RWPE1 (cell line): ENCODE results near the gene EIF2AK2.

Experiments
- CTCF ChIA-PET: fragments of 350-600 bp; sonication (Branson Sonifier 250); formaldehyde crosslinking; extraction: SDS; loops from one replicate; lab custom pipeline; 2021; lab: Yijun Ruan, JAX
- POLR2A ChIA-PET: fragments of 400-600 bp; formaldehyde crosslinking; extraction: SDS; loops from one replicate; lab custom pipeline; 2020; ENCODE audit warnings: antibody characterized with exemption; ENCODE audit not compliant: low non-redundant PET; lab: Yijun Ruan, JAX
- DNase-seq: peaks from one replicate; pipeline ENCODE4 v3.0.0; 2012; ENCODE audit warnings: low spot score
- H3K27ac ChIP-seq: fragments of 450-650 bp; 2 replicates; pipeline ENCODE4 v1.5.1; 2017
- CTCF ChIP-seq: fragments of 450-650 bp; conservative IDR thresholded peaks from 2 replicates; pipeline ENCODE4 v1.5.1; 2017; ENCODE audit warnings: low read depth, mild to moderate bottlenecking

EIF2AK2 gene

GRCh38 chr2:37171624-37171950 is 14.8 kb upstream of the EIF2AK2 start:
- ChIA-PET POLR2A (no interaction called here), CTCF (no interaction called here)
- H3K27ac ChIP-seq = no peak overlapping the region
- no peak for TF ChIP-seq CTCF
- DNase-seq = no peak

- ChIA-PET CTCF (interaction anchor here (0.5 to 0.7 kb wide), 5 partner anchors 11 to 1400 kb away, joined by 3 to 5 read pairs (median 3); no protein-coding TSS in a partner anchor), POLR2A (no interaction called here)
- peak; percentile 68 for TF ChIP-seq CTCF
- peak; percentile 66 for DNase-seq
- H3K27ac ChIP-seq = no peak overlapping the region
These were observed 11.6 kb upstream of the EIF2AK2 start for GRCh38 chr2:37168217-37168981.

- ChIA-PET POLR2A (no interaction called here), CTCF (interaction anchor here (0.5 to 0.7 kb wide), 2 partner anchors 14 to 1399 kb away, joined by 3 to 5 read pairs; no protein-coding TSS in a partner anchor)
- H3K27ac ChIP-seq = no peak overlapping the region
- no peak for DNase-seq
- no peak for TF ChIP-seq CTCF
These were observed 10.9 kb upstream of the EIF2AK2 start for GRCh38 chr2:37167636-37168180.

- DNase-seq = no peak
- H3K27ac ChIP-seq = no peak overlapping the region
- TF ChIP-seq CTCF = no peak
- POLR2A ChIA-PET = no interaction called here
- CTCF ChIA-PET = no interaction called here
These were observed 8.0 kb upstream of the EIF2AK2 start for GRCh38 chr2:37164757-37165156.

DNA sequence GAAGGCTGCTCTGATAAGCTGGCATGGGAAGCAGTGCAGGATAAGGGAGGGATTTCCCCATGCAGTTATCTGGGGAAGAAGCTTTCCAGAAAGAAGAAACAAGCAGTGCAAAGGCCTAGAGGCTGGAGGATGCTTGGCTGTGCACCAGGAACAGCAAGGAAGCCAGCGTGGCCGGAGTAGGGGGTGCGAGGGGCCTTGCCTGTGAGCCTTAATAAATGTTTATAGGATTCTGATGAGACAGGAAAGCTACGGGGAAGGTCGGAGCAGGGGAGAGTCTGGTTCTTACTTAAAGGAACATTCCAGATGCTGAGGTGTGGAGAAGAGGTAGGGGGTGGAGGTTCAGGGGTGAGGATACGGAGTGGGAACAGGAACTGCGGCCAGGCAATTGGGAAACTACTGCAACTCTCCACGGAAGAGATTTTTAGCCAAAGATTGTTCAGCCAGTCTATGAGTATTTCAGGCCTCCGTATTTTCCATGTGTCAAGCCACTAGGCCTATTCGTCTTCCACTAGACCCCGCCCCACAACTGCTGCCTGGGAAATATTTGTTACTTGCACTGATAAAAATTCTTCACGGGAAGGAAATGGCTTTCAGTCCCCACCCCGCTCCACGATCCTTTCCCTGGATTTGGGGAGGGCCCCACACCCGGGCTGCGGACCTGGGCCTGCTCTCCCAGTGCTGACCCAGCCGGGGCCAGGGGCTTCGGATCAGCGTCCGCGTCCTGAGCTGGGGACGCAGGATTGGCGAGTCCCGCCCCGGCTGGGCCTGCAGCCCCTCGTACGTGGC is 516 bp downstream of the EIF2AK2 start:
- POLR2A ChIA-PET = no interaction called here
- H3K27ac ChIP-seq = peak overlapping the region; percentile 88
- no peak for TF ChIP-seq CTCF
- CTCF ChIA-PET = no interaction called here
- DNase-seq = peak; percentile 46

DNA sequence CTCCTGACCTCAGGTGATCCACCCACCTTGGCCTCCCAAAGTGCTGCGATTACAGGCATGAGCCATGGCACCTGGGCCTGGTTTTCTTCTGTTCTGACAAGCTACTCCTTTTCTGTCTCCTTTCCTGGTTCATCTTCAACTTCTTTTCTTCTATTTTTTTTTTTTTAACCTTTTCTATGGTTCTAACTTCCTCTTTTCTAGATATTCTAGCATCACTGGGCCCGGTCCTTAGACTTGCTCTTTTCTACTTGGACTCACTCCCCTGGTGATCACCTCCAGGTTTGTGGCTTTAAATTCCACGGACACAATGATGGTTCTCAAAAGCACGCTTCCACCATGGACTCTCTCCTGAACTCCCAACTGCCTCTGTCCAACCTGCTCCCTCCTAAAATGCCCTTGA is 2.0 kb downstream of the EIF2AK2 start:
- no peak overlapping the region for H3K27ac ChIP-seq
- DNase-seq = no peak
- ChIA-PET CTCF (interaction anchor here (0.6 to 0.7 kb wide), 2 partner anchors 782 to 1540 kb away, joined by 3 to 5 read pairs; no protein-coding TSS in a partner anchor), POLR2A (no interaction called here)
- no peak for TF ChIP-seq CTCF
